ENCODE measurements around the gene CDADC1.

DNA sequence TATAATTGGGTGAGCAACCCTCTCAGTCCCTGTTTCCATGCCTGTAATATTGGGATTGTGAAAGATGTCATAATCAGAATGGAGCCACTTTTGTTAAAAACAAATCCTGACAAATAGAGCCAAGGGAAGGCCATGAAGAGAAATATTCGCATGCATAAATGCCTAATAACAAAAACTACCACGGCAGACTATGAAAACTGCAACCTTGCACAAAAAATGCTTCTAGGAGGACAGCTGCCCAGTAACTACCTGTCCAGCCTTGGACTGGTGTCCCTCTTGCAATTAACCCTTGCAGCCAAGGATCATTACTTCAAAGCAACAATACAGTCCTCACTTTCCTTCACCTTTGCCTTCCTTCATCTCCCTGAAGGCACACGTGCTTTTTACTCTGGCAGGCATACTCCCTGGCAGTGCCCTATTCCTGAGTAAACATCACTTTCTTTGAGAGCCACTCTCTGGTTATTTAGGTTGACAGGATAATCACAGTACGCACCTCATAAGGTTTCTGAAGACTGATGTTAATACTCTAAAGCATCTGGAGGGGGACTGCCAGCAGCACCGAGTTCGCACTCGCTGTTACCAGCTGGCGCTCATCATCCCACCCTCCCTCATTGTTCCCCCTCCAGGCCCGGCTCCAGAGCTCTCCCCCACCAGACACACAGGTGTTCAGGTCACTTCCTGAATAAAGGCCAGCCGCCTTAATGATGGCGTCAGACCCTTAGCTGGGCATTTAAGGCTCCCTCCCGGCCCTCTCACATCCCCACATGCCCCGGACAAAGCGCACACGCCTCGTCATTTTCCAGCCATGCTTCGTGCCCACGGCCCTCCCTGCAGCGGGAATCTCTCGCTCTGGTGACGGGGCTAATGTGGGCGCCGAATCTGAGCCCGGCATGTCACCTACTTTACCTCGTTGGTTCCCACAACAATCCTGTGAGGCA is 57.3 kb downstream of the CDADC1 start:
- TF ChIP-seq EZH2 (IDR thresholded peaks at IDR 0.05; ENCODE audit: borderline replicate concordance, low read depth, low read length, severe bottlenecking) (no peak), JUN (IDR thresholded peaks at IDR 0.05; ENCODE audit: borderline replicate concordance, insufficient read depth, insufficient read length, low read depth) (no peak), POLR2A (IDR thresholded peaks at IDR 0.05; ENCODE audit: low read depth, low read length) (no peak), POLR2AphosphoS5 (IDR thresholded peaks at IDR 0.05; ENCODE audit: insufficient read depth, low read depth, low read length) (no peak), FOS (IDR thresholded peaks at IDR 0.05; ENCODE audit: borderline replicate concordance, insufficient read depth, low read length) (no peak)
- TF ChIP-seq, protein P1, sequence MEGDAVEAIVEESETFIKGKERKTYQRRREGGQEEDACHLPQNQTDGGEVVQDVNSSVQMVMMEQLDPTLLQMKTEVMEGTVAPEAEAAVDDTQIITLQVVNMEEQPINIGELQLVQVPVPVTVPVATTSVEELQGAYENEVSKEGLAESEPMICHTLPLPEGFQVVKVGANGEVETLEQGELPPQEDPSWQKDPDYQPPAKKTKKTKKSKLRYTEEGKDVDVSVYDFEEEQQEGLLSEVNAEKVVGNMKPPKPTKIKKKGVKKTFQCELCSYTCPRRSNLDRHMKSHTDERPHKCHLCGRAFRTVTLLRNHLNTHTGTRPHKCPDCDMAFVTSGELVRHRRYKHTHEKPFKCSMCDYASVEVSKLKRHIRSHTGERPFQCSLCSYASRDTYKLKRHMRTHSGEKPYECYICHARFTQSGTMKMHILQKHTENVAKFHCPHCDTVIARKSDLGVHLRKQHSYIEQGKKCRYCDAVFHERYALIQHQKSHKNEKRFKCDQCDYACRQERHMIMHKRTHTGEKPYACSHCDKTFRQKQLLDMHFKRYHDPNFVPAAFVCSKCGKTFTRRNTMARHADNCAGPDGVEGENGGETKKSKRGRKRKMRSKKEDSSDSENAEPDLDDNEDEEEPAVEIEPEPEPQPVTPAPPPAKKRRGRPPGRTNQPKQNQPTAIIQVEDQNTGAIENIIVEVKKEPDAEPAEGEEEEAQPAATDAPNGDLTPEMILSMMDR (IDR thresholded peaks at IDR 0.05; ENCODE audit: extremely low read depth in 1 of 2, insufficient read depth in 1 of 2, low read depth in 1 of 2, low read length in 2 of 2): no peak
- TF ChIP-seq, protein P2, sequence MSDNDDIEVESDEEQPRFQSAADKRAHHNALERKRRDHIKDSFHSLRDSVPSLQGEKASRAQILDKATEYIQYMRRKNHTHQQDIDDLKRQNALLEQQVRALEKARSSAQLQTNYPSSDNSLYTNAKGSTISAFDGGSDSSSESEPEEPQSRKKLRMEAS (IDR thresholded peaks at IDR 0.05; ENCODE audit: insufficient read depth, insufficient read length): no peak
